ENCODE results near the gene HEY2.
"Not testable (repeated sequence)": the region's sequence is repeated elsewhere in the genome, so short reads cannot be mapped to it uniquely, and the experiment has no call there.

The HEY2 gene

DNA sequence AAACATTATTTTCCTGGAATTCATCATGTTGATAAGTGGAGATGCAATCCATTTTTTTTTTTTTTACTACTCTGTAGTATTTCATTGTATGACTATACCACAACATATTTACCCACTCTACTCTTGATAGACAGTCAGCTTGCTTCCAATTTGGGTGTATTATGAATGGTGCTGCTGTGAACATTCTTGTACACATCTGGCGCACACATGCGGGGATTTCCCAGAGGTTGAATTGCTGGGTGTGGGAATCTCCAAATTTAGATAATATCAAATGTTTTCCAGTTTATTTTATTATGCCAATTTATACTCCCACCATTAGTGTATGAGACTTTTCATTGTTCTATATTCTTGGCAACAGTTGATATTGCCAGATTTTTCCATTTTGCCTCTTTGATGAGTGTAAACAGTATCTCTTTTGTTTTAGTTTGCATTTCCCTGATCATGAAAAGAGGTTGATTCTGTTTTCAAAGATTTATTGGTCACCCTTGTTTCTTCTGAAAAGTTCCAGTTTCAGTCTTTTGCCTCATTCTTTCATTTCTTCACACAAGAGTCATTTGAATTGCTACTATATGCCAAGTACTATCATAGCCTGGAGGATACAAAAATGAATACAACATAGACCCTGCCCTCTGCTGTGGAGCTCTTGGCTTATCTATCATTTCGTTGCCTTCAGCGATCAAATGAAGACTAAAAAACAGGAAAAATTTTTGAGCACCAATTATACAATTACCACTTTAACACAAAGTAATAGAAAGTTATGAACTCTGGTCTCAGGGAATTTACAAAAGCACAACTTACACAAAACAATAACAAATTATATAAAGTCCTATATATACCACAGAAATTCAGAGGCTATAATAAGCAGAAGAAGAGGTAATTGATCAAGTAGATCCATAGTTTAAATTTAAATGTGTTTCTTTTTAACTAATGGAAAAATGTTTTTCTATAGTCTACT is 24.2 kb downstream of the HEY2 start:
- no peak for DNase-seq (ENCODE audit: low spot score)

DNA sequence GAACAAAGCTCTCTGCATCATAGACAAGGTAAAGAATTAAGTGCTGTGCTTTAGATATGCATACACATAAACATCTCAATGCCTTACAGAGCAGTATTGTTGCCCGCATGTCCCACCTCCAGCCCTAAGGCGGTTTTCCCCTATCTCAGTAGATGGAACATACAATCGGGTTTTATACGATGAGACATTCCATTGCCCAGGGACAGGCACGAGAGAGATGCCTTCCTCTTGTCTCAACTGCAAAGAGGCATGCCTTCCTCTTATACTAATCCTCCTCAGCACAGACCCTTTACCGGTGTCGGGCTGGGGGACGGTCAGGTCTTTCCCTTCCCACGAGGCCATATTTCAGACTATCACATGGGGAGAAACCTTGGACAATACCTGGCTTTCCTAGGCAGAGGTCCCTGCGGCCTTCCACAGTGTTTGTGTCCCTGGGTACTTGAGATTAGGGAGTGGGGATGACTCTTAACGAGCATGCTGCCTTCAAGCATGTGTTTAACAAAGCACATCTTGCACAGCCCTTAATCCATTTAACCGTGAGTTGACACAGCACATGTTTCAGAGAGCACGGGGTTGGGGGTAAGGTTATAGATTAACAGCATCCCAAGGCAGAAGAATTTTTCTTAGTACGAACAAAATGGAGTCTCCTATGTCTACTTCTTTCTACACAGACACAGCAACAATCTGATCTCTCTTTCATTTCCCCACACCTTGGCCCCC is 26.8 kb downstream of the HEY2 start:
- not testable (repeated sequence) for DNase-seq (ENCODE audit: low spot score)

DNA sequence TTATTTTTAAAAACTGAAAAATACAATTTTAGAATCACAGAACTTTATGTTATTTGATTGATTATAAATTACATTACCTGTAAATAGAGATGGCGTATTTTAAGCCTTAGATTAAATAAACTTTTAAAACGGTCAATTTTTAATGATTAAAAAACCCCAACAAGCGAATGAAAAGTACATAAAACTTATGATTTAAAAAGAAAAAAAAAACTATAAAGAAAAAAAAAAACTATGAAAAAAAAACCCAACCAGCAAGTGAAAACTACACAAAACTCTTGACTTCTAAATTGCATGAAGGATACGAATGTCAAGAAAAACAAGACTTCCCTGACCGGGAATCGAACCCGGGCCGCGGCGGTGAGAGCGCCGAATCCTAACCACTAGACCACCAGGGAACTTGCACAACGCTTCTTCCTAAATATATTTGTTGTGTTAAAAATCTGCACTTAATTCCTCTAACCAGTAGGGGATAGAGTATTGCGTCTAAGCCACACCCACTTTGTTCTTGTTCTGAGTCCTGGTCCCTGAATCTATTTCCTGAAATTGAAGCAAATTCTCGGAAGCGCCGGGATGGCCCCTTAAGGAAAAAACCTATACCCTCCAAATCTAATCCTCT is 30.6 kb downstream of the HEY2 start:
- DNase-seq (ENCODE audit: low spot score), result peak; percentile 90

DNA sequence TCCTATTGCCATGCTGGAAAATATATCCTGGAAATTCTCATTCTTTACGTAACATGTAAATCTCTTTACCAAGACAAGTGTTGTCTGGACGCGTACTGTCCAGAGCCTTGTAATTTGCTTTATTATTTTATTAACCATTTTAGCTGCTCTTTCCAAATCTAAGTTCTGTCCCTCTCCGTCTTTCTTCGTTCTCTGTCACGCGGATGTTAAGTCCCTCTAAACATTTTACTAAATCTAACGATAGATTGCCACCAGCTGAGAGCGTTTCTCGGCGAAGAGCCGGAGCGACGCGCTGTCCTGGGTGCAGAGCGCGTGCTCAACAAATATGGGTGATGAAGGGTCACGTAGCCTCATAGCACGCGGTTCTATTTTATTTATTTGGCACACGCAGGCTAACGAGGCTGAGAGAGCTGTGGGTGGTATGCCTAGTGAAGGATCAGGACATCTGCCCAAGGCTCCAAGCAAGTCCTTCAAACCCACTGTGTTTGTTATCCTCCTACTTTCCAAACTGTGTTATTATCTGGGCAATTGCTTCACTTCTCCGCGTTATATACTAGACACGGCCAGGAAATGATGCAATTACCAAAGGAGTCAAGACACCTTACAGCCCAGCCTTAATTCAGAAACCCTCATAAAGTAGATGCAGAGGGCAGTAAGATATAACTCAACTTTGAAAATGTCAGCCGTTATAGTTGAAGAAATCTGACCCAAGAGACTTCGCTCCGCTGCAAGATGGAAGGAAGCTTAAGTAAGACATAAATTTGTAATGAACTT is 31.3 kb downstream of the HEY2 start:
- DNase-seq (ENCODE audit: low spot score), result peak; percentile 78

DNA sequence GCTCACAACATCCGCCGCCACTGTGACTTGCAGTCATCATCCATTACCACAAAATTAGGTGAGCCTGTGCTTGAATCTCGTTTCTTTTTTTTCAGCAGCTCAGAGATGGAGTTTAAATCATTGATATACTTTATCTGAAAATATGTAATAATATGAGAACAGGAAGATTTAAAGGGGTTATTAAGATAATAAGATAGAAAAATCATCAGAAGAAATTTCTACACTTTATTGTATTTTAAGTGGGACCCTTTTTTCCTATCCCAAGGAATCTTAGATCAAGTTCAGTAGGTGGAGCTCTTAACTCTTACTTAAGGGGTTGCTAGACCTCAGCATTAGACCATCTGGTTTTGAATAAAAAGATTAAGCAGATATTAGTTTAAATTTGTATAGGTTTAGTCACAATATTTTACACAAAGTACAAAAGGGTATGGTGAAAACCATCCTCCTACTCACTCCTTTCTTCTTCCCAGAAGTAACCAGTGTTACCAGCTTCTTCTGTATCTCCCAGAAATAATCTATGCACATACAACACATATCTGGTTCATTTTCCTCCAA is 32.0 kb downstream of the HEY2 start:
- no peak for DNase-seq (ENCODE audit: low spot score)

DNA sequence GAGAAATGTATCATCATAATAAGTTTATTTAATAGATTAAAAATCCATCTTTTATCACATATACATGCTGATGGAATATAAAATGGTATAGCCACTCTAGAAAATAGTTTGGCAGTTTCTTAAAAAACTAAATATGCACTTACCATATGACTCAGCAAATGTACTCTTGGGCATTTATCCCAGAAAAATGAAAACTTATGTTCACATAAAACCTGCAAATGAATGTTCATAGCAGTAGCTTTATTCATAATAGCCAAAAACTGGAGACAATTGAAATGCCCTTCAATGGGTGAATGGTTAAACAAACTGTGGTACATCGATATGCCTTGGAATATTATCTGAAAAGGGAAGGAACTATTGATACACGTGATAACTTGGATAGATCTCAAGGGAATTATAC is 34.9 kb downstream of the HEY2 start:
- no peak for DNase-seq (ENCODE audit: low spot score)

DNA sequence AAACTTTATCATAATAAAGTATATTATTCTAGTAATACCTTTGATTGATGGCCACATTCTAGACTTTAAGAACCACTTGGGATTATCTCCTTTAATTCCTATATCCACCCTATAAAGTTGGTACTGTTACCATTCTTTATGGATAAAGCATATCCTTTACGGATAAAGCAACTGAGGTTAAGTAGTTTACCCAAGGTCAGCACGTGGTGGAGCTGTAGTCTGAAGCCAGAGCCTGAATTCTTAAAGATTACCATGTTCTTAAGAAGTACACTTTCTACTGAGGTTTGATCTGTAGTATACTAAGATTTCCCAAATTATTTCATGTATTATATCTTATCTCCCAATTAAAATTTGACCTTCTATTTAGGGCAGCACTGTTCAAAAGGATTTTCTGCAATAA is 38.4 kb downstream of the HEY2 start:
- no peak for DNase-seq (ENCODE audit: low spot score)

DNA sequence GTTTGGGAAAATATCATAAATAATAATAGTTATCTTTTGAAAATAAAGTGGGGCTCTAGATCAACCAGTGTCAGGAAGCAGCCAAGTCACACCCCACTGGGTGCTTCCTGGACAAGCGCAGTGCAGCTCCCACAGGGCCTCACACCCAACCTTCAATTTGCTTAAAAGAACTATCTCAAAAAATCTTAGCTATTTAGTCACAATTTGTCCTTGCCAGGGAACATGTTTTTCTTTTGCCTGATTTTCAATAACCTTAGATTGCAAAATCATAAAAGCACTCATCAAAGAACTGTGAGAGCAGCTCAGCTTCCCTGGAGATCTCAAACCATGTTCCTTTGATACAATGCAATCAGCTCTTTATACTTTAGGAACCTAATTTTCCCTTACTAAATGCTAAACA is 39.7 kb downstream of the HEY2 start:
- no peak for DNase-seq (ENCODE audit: low spot score)

DNA sequence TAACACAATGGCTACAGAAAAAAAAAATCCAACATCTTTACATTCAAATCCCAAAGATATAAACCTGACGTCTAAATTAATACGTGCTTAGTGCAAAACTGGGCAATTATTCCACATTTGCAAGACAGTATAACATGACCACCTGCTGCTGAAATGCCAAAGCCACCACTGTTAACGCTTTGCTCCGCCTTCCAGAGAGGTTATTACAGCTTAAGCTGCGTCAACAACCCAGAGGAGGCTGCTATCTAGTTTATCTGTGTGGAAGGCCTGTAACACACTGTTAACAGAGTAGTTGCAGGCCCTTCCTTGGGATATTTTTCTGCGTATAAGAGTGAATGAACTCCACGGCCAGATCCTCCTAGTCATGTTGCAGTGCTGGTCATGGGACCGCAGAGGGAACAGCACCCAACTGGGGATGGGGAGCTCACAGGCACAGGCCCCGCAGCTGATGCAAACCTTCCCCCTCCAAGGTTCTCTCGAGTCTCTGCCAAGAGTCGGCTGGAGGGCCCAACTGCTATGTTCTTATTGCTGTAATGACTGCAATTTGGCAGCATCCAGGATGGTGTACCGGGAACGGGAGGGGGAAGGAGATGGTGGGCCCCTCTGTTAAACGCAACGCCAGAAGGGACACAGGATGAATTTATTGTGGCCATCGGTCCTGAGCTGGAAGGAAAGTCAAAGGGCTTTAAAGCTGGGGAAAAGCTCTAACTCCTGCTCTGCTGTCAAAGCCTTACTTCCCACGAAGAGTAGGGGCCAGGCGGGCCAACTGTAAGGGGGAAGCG is 40.3 kb downstream of the HEY2 start:
- DNase-seq (ENCODE audit: low spot score), result no peak

DNA sequence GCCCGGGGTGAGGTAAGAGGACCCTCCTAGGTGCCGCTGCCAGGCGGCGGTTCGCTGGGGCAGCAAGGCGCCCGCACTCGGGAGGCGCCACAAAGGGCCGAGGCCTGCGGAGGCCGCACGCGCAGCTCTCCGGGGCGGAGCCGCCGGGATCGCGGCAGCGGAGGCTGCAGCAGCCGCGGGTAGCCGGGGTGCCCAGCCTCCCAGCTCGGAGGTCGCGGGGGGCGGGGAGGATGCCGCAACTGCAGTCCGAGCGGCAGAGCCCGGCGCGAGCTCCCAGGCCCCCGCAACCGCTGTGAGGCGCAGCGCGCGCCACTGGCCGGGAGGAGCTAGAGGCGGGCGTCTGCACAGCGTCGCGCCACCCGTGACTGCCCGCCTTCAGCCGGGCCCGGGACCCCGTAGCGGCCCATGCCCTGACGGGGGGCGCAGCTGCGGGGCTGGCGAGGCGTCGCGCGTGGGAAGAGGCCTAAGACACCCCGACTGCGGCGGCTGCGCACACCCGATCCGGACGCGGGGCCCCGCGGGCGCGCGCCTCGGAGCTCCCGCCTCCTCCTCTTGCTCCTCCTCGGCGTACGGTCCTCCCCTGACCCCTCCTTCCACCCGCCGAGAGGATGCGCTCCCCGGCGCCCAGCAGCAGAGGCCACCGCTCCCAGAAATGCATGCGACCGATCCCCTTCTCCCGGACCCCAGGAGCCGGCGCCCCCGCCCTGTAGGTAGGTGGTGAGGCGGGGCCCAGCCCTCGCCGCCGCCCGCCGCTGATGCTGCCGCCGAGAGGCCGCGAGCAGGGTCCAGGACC is 41.1 kb downstream of the HEY2 start, which contains the start of gene NCOA7:
Gene NCOA7, plus strand, starts transcription at position 603 of the 793 bp plus-strand sequence. CDS start 24,395 bp downstream, outside the sequence.
- DNase-seq (ENCODE audit: low spot score), result peak; percentile 63

DNA sequence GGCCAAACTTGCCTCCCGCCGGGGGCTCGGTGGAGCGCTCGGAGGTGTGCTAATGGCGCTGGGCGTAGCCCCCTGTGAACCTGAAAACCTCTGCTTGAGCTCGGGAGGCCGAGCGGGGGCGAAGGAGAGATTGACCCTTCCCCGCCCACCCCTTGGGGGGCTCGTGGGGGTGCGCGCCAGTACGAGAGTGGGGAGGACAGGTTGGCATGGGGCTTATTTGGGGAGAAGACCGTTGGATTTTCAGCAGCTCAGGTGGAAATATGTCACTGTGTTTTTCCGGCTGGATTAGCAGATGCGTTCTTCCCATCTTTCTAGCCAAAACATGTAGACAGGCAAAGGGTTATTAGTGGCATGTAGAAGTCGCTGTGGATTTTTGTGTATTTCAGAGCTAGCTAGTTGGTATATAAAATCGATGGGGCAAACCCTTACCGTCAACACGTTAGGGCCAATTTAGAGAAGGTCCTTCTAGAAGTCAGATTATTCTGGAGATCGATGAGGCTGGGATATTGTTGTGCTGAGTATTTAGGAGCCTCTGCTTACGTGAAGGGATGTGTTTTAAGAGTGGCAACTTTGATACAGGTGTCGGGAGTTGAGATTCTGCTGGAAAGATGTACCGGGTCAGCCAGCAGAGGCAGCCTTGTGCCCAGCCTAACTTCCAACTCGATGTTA is 41.9 kb downstream of the HEY2 start:
- DNase-seq (ENCODE audit: low spot score), result peak; percentile 66

DNA sequence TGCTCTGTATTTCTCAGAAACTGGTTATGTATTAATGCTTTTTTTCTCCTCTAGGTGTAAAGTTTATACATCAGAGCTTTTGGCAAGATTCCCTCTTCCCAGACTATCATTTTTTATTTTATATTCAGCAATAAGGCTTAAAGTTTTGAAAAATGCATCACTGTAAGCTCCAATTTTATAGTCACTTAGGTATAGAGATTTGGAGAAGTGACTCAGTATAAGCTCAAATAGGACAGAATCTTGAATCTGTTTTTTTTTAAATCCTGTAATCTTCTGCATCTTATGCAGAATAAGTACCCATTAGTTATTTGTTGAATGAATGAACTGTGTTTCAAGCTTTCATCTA is 42.4 kb downstream of the HEY2 start:
- no peak for DNase-seq (ENCODE audit: low spot score)

DNA sequence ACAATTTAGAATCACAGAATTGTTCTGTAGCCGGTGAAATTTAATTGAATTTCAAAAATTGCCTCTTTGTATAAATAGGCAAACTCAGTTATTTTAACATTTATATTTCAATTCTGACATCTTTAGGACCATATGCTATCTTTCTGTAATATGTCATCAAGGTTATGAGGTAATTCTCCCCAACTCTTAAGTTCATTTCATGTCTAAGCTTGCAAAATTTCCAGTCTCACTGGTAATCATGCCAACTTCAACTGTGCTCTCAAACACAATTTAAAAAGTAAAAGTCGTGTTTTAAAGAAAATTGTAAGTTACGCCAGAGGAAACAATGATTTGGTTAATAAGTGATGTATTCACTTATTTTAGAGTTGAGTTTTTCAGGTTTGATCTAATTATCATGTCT is 42.7 kb downstream of the HEY2 start:
- DNase-seq (ENCODE audit: low spot score), result no peak

DNA sequence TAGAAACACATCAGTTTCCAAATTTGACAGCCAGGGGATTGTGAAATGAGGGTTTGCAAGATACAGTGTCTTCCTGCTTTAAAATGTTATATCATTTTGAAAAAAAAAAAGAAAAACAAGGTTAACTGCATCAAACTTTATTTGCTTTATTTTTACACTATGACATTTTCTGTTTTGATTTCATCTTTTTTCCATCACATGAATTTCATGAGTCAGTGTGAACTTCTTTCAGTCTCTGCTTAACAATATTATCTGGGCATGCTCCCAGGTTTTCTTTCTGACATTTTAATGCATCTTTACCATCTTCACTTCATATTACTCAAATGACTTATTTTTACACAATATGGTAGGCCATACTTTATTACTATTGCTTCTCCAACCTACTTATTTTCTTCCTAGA is 43.2 kb downstream of the HEY2 start:
- DNase-seq (ENCODE audit: low spot score), result no peak

DNA sequence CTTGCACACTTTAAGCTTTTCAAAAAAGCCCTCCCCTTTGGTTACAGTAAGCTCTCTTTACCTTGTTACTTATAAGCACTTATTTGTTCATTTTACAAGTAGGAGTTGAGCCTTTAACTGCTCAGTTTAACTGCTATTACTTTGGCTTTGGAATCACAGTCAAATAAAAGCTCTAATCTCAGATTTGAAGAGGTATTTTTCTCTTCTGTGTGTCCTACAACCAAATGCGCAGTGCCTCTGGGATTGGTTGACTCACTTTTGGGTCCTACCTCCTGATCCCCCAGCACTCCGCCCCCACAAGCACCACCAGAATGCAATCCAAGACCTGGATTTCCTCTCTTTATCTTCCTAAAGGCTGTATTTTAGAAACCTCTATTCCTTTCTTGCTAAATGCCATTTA is 43.8 kb downstream of the HEY2 start:
- DNase-seq (ENCODE audit: low spot score), result no peak

DNA sequence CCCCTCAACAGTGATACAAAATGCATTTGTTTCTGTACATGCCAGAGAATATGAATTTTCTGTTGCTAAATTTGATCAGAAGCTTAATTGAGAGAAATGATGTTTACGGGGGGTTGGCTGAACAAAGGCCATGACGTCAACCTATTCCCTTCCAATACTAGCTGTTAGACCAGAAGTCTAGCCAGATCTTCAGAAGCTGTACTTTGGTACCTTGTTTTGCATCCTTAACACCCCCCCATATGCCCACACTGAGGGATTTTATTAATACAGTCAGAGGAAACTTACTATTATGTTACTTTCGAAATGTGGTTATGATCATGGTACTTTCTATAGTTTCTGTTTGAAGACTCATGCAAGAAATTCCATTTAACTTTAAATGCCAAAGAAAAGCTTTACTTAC is 44.4 kb downstream of the HEY2 start:
- DNase-seq (ENCODE audit: low spot score), result no peak

DNA sequence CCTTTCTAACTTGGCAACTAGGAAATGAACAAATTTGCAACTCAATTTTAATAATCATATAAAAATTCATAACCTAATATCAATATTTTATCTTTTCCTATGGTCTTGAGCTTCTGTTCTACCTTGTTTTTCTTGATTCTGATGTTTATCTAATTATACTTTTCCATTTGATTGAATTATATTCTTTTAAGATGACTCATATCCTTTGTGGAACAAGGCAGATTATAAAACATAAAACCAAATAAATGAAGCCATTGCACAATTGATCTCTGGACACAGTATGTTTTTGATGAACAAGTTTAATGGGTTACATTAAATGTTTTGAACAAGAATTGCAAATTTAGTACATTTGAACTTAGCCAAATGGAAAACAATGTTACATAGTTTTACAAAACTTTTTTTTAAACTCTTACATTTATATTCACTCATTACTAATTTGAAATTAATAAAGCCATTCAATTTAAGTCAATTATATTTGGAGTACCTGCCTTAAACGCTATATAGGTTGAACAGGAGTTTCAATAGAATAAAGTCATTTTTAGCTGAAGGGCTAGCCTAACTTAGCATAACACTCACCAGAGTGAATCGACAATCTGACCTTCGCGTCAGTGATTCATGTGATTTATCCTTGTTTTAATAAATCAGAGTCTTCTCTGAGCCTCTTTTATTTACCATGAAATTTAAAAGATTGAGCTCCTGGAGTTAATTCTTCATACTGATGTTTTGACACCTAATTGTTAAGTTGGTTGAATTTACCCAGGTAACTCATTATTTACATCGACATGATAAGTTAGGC is 45.1 kb downstream of the HEY2 start:
- no peak for DNase-seq (ENCODE audit: low spot score)

DNA sequence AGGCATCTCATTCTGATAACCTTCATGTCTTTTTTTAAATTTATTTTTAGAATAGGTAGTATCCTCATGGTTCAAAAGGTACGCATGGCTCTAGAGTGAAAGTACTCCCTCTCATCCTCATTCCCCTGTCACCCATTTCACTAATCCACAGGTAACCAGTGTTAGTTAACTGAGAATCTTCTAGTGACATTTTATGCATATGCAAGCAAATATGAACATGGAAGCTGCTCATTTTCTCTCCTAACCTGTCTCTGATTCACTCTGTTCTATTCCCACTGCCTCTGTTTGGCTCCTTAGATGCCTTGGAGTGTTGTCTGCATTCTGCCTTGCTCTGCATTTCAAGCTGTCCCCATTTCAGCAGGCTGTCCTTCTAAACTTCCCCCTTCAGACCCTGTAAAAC is 45.9 kb downstream of the HEY2 start:
- DNase-seq (ENCODE audit: low spot score), result no peak

All from kidney capillary endothelial cell (primary cell).